ENCODE results near the gene SMARCC2.

SMARCC2 gene

DNA sequence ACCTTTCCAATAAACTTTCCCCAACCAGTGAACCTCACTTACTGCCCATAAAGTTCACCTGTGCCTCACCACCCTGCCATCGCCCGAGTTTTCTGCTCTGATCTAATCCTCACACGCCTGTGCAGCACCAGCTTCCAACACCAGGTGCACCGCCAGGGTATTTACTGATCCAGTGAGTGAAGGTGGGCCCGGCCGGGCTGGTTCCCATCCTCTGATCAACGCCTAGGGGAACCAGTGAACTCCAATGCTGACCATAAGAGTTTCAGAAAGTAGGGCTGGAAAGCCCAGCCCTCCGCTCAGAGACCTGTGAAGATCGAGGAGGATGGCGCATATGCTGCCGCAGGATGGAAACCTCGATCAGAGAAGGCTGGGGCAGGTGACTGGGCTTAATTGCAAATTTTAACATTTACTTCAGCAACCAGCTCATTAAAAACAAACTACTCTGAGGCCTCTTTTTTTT is 37.6 kb downstream of the SMARCC2 start:
- TF ChIP-seq, protein P1, sequence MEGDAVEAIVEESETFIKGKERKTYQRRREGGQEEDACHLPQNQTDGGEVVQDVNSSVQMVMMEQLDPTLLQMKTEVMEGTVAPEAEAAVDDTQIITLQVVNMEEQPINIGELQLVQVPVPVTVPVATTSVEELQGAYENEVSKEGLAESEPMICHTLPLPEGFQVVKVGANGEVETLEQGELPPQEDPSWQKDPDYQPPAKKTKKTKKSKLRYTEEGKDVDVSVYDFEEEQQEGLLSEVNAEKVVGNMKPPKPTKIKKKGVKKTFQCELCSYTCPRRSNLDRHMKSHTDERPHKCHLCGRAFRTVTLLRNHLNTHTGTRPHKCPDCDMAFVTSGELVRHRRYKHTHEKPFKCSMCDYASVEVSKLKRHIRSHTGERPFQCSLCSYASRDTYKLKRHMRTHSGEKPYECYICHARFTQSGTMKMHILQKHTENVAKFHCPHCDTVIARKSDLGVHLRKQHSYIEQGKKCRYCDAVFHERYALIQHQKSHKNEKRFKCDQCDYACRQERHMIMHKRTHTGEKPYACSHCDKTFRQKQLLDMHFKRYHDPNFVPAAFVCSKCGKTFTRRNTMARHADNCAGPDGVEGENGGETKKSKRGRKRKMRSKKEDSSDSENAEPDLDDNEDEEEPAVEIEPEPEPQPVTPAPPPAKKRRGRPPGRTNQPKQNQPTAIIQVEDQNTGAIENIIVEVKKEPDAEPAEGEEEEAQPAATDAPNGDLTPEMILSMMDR (IDR thresholded peaks at IDR 0.05; ENCODE audit: insufficient read depth, low read length, poor library complexity, severe bottlenecking): peak; percentile 41
- Histone ChIP-seq H3K36me3 (ENCODE audit: control insufficient read depth, insufficient read depth, low read length) (peaks cover 2% of the 10 kb centered on the region), H3K4me3 (replicated peaks; ENCODE audit: low read depth, low read length) (peak overlapping the region; percentile 78), H3K27me3 (replicated peaks; ENCODE audit: control insufficient read depth, insufficient read depth, low read length) (no peaks in the 10 kb centered on the region)
- peak; percentile 66 for DNase-seq (ENCODE audit: extremely low read depth, insufficient read length)

GRCh38 chr12:56150563-56150962 is 38.7 kb downstream of the SMARCC2 start:
- TF ChIP-seq, protein P1 (IDR thresholded peaks at IDR 0.05; ENCODE audit: insufficient read depth, low read length, poor library complexity, severe bottlenecking): no peak
- Histone ChIP-seq H3K36me3 (ENCODE audit: control insufficient read depth, insufficient read depth, low read length) (peaks cover 2% of the 10 kb centered on the region), H3K4me3 (replicated peaks; ENCODE audit: low read depth, low read length) (no peak overlapping the region), H3K27me3 (replicated peaks; ENCODE audit: control insufficient read depth, insufficient read depth, low read length) (no peaks in the 10 kb centered on the region)
- no peak for DNase-seq (ENCODE audit: extremely low read depth, insufficient read length)

DNA sequence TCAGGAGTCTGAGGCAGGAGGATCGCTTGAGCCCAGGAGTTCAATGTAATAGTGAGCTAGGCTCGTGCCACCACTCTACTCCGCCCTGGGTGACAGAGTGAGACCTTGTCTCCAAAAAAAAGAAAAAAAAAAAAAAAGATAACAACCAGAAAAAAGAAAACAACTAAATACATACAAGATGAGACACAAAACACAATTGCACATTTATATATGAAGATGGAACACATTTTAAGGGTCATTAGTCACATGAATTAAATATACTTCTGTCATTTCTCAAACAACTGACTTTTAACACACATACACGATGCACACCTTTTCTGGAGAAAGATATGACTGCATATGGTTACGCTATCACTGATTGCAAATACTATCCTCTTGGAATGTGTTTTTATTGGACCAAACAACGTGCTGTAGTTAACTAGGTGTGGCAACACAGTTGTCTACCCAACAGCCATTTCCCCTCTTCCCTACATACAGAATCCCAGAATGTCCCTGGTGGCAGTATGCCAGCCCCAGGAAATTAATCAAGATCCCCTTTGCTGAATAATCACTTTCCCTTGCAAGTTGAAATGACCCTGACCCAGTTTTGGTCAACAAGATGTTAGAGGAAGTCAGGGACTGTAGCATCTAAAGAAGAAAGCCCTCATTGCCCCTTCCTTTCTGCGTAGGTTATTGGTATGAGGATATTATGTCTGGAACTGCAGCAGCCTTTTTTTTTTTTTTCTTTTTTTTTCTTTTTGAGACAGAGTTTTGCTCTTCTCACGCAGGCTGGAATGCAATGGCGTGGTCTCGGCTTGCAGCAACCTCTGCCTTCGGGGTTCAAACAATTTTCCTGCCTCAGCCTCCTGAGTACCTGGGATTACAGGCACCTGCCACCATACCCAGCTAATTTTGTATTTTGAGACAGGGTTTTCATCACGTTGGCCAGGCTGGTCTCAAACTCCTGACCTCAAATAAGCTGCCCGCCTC is 42.5 kb downstream of the SMARCC2 start:
- H3K36me3 ChIP-seq (ENCODE audit: control insufficient read depth, insufficient read depth, low read length): peaks cover 20% of the 10 kb centered on the region
- TF ChIP-seq, protein P1 (IDR thresholded peaks at IDR 0.05; ENCODE audit: insufficient read depth, low read length, poor library complexity, severe bottlenecking): no peak
- no peak overlapping the region for H3K4me3 ChIP-seq (replicated peaks; ENCODE audit: low read depth, low read length)
- H3K27me3 ChIP-seq (replicated peaks; ENCODE audit: control insufficient read depth, insufficient read depth, low read length): no peaks in the 10 kb centered on the region
- DNase-seq (ENCODE audit: extremely low read depth, insufficient read length): no peak

DNA sequence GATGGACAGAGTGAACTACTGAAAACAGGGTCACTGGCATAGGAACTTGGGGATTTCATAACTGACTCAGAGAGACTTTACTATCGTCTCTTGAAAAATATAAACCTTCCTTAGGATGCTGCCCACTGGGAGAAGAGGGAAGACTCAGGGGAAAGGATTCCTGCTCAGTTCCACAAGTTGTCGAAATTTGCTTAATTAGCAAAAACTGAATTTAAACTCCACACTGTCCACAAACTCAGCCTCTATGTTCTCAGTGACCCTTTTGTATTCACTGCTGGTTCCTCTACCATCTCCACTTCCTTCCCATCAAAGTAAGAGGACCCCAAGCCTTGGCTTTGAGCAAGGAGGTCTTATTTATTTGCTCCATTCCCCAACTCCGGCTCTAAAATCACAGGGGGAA is 44.1 kb downstream of the SMARCC2 start:
- no peaks in the 10 kb centered on the region for H3K27me3 ChIP-seq (replicated peaks; ENCODE audit: control insufficient read depth, insufficient read depth, low read length)
- no peak overlapping the region for H3K4me3 ChIP-seq (replicated peaks; ENCODE audit: low read depth, low read length)
- DNase-seq (ENCODE audit: extremely low read depth, insufficient read length): no peak
- TF ChIP-seq, protein P1 (IDR thresholded peaks at IDR 0.05; ENCODE audit: insufficient read depth, low read length, poor library complexity, severe bottlenecking): no peak
- peaks cover 22% of the 10 kb centered on the region for H3K36me3 ChIP-seq (ENCODE audit: control insufficient read depth, insufficient read depth, low read length)

GRCh38 chr12:56143870-56144269 is 45.4 kb downstream of the SMARCC2 start:
- peaks cover 22% of the 10 kb centered on the region for H3K36me3 ChIP-seq (ENCODE audit: control insufficient read depth, insufficient read depth, low read length)
- DNase-seq (ENCODE audit: extremely low read depth, insufficient read length): no peak
- TF ChIP-seq, protein P1 (IDR thresholded peaks at IDR 0.05; ENCODE audit: insufficient read depth, low read length, poor library complexity, severe bottlenecking): no peak
- no peak overlapping the region for H3K4me3 ChIP-seq (replicated peaks; ENCODE audit: low read depth, low read length)
- no peaks in the 10 kb centered on the region for H3K27me3 ChIP-seq (replicated peaks; ENCODE audit: control insufficient read depth, insufficient read depth, low read length)

Data from GM06990 (cell line).